IPS-NIHi11 (cell line): Measurements from ENCODE around the gene C20orf204.
"Not testable (repeated sequence)": the region's sequence is repeated elsewhere in the genome, so short reads cannot be mapped to it uniquely, and the experiment has no call there.

Experiments used
- DNase-seq: peaks from one replicate; pipeline ENCODE4 v3.0.0; 2012; ENCODE audit warnings: mixed read lengths, low spot score

The C20orf204 gene

GRCh38 chr20:64083378-64083803, 47.4 kb downstream of the C20orf204 start:
- DNase-seq = peak; percentile 87

GRCh38 chr20:64083804-64084684, 48.1 kb downstream of the C20orf204 start, which contains the start of gene LKAAEAR1:
TSS of gene LKAAEAR1 (minus strand) at chr20:64084398. CDS start at chr20:64084219, 179 bp downstream.
- peak; percentile 50 for DNase-seq

- DNase-seq = peak; percentile 71
These were observed 48.7 kb downstream of the C20orf204 start for GRCh38 chr20:64084685-64085152.

GRCh38 chr20:64086801-64087200, 50.8 kb downstream of the C20orf204 start:
- DNase-seq = no peak

GRCh38 chr20:64087226-64087825, 51.3 kb downstream of the C20orf204 start:
- DNase-seq = not testable (repeated sequence)

- not testable (repeated sequence) for DNase-seq
These were observed 52.6 kb downstream of the C20orf204 start for GRCh38 chr20:64088586-64088985.
